Measurements from ENCODE around the gene DYSF. TPM values are rescaled to one million over a fixed set of nuclear protein-coding genes. Genes with fewer than 3 reads are reported as not detected.
A peak's percentile ranks its signal among the peaks of the same experiment; 100 is the strongest.

Gene DYSF
- total RNA-seq, 4 donors from 2014 or later = 4.2 to 12.0 (median 5.9) TPM

- WGBS, 2 donors = 48% methylated on average over 9 to 12 of the region's 12 CpGs
- H3K27ac ChIP-seq = peak overlapping the region in 2 of 4 donors; percentile 30 to 70
- H3K4me3 ChIP-seq = no peak overlapping the region
- peaks cover 0 to 24% (median 5%) of the 10 kb centered on the region in 4 donors for H3K4me1 ChIP-seq
- H3K27me3 ChIP-seq = no peaks in the 10 kb centered on the region
- DNase-seq (ENCODE audit: low spot score in 2 of 2) = no peak
- TF ChIP-seq EP300 (IDR thresholded peaks at IDR 0.05) (peak in 1 of 2 donors; percentile 44), POLR2A (IDR thresholded peaks at IDR 0.05) (no peak), CTCF (IDR thresholded peaks at IDR 0.05) (no peak)
- H3K36me3 ChIP-seq = no peaks in the 10 kb centered on the region
- no peaks in the 10 kb centered on the region for H3K9me3 ChIP-seq
These were observed 138.9 kb downstream of the DYSF start for GRCh38 chr2:71592181-71592711.

- Histone ChIP-seq H3K4me1 (peaks cover 0 to 24% (median 5%) of the 10 kb centered on the region in 4 donors), H3K36me3 (no peaks in the 10 kb centered on the region), H3K4me3 (no peak overlapping the region), H3K9me3 (no peaks in the 10 kb centered on the region), H3K27me3 (no peaks in the 10 kb centered on the region), H3K27ac (peak overlapping the region in 2 of 4 donors; percentile 39 to 59)
- no peak for DNase-seq (ENCODE audit: low spot score in 2 of 2)
- TF ChIP-seq CTCF (IDR thresholded peaks at IDR 0.05) (no peak), EP300 (IDR thresholded peaks at IDR 0.05) (no peak), POLR2A (IDR thresholded peaks at IDR 0.05) (no peak)
- WGBS, 2 donors = 41 to 50% methylated on average over 7 of the region's 7 CpGs
These were observed 142.2 kb downstream of the DYSF start for GRCh38 chr2:71595569-71595968.

GRCh38 chr2:71596011-71596410 lies 142.7 kb downstream of the DYSF start:
- Histone ChIP-seq H3K9me3 (no peaks in the 10 kb centered on the region), H3K27me3 (no peaks in the 10 kb centered on the region), H3K4me1 (peaks cover 0 to 24% (median 5%) of the 10 kb centered on the region in 4 donors), H3K36me3 (no peaks in the 10 kb centered on the region), H3K4me3 (no peak overlapping the region), H3K27ac (peak overlapping the region in 1 of 4 donors; percentile 59)
- WGBS, 2 donors = 26 to 42% methylated on average over 17 of the region's 17 CpGs
- TF ChIP-seq CTCF (IDR thresholded peaks at IDR 0.05) (no peak), EP300 (IDR thresholded peaks at IDR 0.05) (peak; percentile 28 to 74)
- peak in 1 of 2 donors; percentile 20 for DNase-seq (ENCODE audit: low spot score in 2 of 2)

- no peak overlapping the region for H3K27ac ChIP-seq
- no peaks in the 10 kb centered on the region for H3K9me3 ChIP-seq
- no peaks in the 10 kb centered on the region for H3K27me3 ChIP-seq
- no peak overlapping the region for H3K4me3 ChIP-seq
- no peaks in the 10 kb centered on the region for H3K36me3 ChIP-seq
- 86 to 88% methylated on average over 4 of the region's 4 CpGs for WGBS, 2 donors
- TF ChIP-seq CTCF (IDR thresholded peaks at IDR 0.05) = no peak
- no peak for TF ChIP-seq EP300 (IDR thresholded peaks at IDR 0.05)
- no peak for TF ChIP-seq POLR2A (IDR thresholded peaks at IDR 0.05)
- peaks cover 0 to 18% (median 5%) of the 10 kb centered on the region in 4 donors for H3K4me1 ChIP-seq
- DNase-seq (ENCODE audit: low spot score in 2 of 2) = no peak
These were observed 144.4 kb downstream of the DYSF start for GRCh38 chr2:71597756-71598155.

DNA sequence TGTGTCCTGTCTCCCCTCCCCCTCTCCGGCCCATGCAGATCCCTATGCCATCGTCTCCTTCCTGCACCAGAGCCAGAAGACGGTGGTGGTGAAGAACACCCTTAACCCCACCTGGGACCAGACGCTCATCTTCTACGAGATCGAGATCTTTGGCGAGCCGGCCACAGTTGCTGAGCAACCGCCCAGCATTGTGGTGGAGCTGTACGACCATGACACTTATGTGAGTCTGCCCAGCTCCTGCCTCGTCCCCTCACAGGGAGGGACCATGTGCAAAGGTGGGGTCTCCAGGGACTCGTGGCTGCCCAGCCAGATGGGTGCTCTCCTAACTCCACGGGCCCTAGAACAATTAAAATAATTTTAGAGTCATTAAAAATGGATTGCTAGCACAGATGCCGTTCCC lies 145.2 kb downstream of the DYSF start:
- Histone ChIP-seq H3K36me3 (no peaks in the 10 kb centered on the region), H3K4me1 (peaks cover 0 to 24% (median 5%) of the 10 kb centered on the region in 4 donors), H3K4me3 (no peak overlapping the region), H3K9me3 (no peaks in the 10 kb centered on the region), H3K27me3 (no peaks in the 10 kb centered on the region), H3K27ac (no peak overlapping the region)
- 94 to 96% methylated on average over 14 of the region's 14 CpGs for WGBS, 2 donors
- TF ChIP-seq CTCF (IDR thresholded peaks at IDR 0.05) (no peak), POLR2A (IDR thresholded peaks at IDR 0.05) (no peak), EP300 (IDR thresholded peaks at IDR 0.05) (no peak)
- no peak for DNase-seq (ENCODE audit: low spot score in 2 of 2)
